Liver (tissue), 9 donors: ENCODE data around the gene AHSG. TPM values are rescaled to one million over a fixed set of nuclear protein-coding genes. Genes with fewer than 3 reads are reported as not detected.

Experiments used
- DNase-seq: peaks from one replicate; pipeline ENCODE4 v3.0.0-alpha.2; 2017; ENCODE audit warnings: low spot score
- H3K27ac ChIP-seq, 2 donors: one replicate each; pipeline ENCODE4 v1.7.0; 2013; ENCODE audit warnings: inconsistent platforms in 2 of 2, low read length in 2 of 2, control low read depth in 1 of 2, low read depth in 1 of 2, mild to moderate bottlenecking in 1 of 2
- H3K27me3 ChIP-seq, 4 donors: one replicate each; pipeline versions ENCODE4 v1.6.1 to v1.7.0; 2013; ENCODE audit warnings: low read length in 3 of 4, inconsistent platforms in 1 of 4, mild to moderate bottlenecking in 1 of 4, moderate library complexity in 1 of 4; ENCODE audit not compliant: control insufficient read depth in 4 of 4, insufficient read depth in 4 of 4
- H3K36me3 ChIP-seq, 4 donors: one replicate each; pipeline versions ENCODE4 v1.6.1 to v1.7.0; 2013; ENCODE audit warnings: low read length in 3 of 4, mild to moderate bottlenecking in 3 of 4, low read depth in 1 of 4, moderate library complexity in 1 of 4; ENCODE audit not compliant: control insufficient read depth in 4 of 4, insufficient read depth in 3 of 4
- H3K4me1 ChIP-seq, 4 donors: one replicate each; pipeline versions ENCODE4 v1.6.1 to v1.7.0; 2013; ENCODE audit warnings: low read length in 3 of 4, mild to moderate bottlenecking in 3 of 4, moderate library complexity in 1 of 4; ENCODE audit not compliant: control insufficient read depth in 4 of 4, insufficient read depth in 4 of 4
- H3K4me3 ChIP-seq, 3 donors: one replicate each; pipeline versions ENCODE4 v1.6.1 to v1.7.0; 2013; ENCODE audit warnings: low read length in 3 of 3, control low read depth in 1 of 3, low read depth in 1 of 3, mild to moderate bottlenecking in 1 of 3
- H3K9ac ChIP-seq, 2 donors: one replicate each; pipeline ENCODE4 v1.7.0; 2013; ENCODE audit warnings: low read length in 2 of 2, mild to moderate bottlenecking in 2 of 2, moderate library complexity in 2 of 2, control low read depth in 1 of 2, low read depth in 1 of 2
- H3K9me3 ChIP-seq, 4 donors: one replicate each; pipeline versions ENCODE4 v1.6.1 to v1.7.0; 2013; ENCODE audit warnings: low read length in 3 of 4; ENCODE audit not compliant: control insufficient read depth in 4 of 4
- EGR1 ChIP-seq, 2 donors: IDR thresholded peaks; 2 replicates each; pipeline ENCODE4 v1.6.1; 2016 to 2018; ENCODE audit warnings: antibody characterized with exemption in 2 of 2, low read depth in 2 of 2
- FOXA1 ChIP-seq: IDR thresholded peaks from 2 replicates; pipeline ENCODE4 v1.6.1; 2016; ENCODE audit warnings: antibody characterized with exemption
- GABPA ChIP-seq, 2 donors: IDR thresholded peaks in 1 of 2; conservative IDR thresholded peaks in 1 of 2; 2 replicates each; pipeline ENCODE4 v1.6.1; 2016; ENCODE audit warnings: antibody characterized with exemption in 2 of 2, mild to moderate bottlenecking in 1 of 2, moderate library complexity in 1 of 2
- HNF4A ChIP-seq, 2 donors: conservative IDR thresholded peaks; 2 replicates each; pipeline ENCODE4 v1.6.1; 2016; ENCODE audit warnings: antibody characterized with exemption in 2 of 2, mild to moderate bottlenecking in 2 of 2
- HNF4G ChIP-seq: IDR thresholded peaks from 2 replicates; pipeline ENCODE4 v1.6.1; 2016; ENCODE audit warnings: antibody characterized with exemption
- JUND ChIP-seq, 2 donors: IDR thresholded peaks; 2 replicates each; pipeline ENCODE4 v1.6.1; 2016; ENCODE audit warnings: antibody characterized with exemption in 2 of 2
- NR2F2 ChIP-seq: IDR thresholded peaks from 2 replicates; pipeline ENCODE4 v1.6.1; 2016; ENCODE audit warnings: antibody characterized with exemption
- RAD21 ChIP-seq, 2 donors: IDR thresholded peaks; 2 replicates each; pipeline ENCODE4 v1.6.1; 2016; ENCODE audit warnings: antibody characterized with exemption in 2 of 2, mild to moderate bottlenecking in 2 of 2
- RXRA ChIP-seq, 2 donors: IDR thresholded peaks; 2 replicates each; pipeline ENCODE4 v1.6.1; 2017 to 2018; ENCODE audit warnings: antibody characterized with exemption in 2 of 2, mild to moderate bottlenecking in 1 of 2
- SP1 ChIP-seq: IDR thresholded peaks from 2 replicates; pipeline ENCODE4 v1.6.1; 2018; ENCODE audit warnings: antibody characterized with exemption, mild to moderate bottlenecking
- TAF1 ChIP-seq: conservative IDR thresholded peaks from 2 replicates; pipeline ENCODE4 v1.6.1; 2016; ENCODE audit warnings: antibody characterized with exemption, mild to moderate bottlenecking
- YY1 ChIP-seq: IDR thresholded peaks from 2 replicates; pipeline ENCODE4 v1.6.1; 2016; ENCODE audit warnings: antibody characterized with exemption, mild to moderate bottlenecking
- WGBS: extraction: QIAGEN DNeasy Blood & Tissue Kit; methylation state at CpG from one replicate; pipeline ENCODE4 v1.1.7; 2013; 5-methylcytosine and 5-hydroxymethylcytosine counted together
- polyA plus RNA-seq, 2 donors: library from polyadenylated mRNA; stranded (reverse) in 1 of 2; unstranded in 1 of 2; fragments of 200-250 nt in 1 of 2; fragments of >200 nt in 1 of 2; fragmentation: Nextera tagmentation in 1 of 2; extraction: Ambion mirVana in 1 of 2; gene quantifications; one replicate each; pipeline versions ENCODE4 v1.2.1 to v1.2.3, GENCODE V29; 2013 to 2015
- total RNA-seq, 2 donors: library from RNA; depleted of rRNA; stranded (reverse); fragments of >200 nt; gene quantifications; one replicate each; pipeline ENCODE4 v1.2.3, GENCODE V29; 2014
- TF ChIP-seq, protein P1 (sequence below): IDR thresholded peaks from 2 replicates; pipeline ENCODE4 v1.6.1; 2016; ENCODE audit warnings: antibody characterized with exemption
- TF ChIP-seq, protein P2 (sequence below): fragments of 150-350 bp; IDR thresholded peaks from 2 replicates; pipeline ENCODE4 v1.5.1; 2017; ENCODE audit warnings: improper control_type of control experiment, low read depth, low read length; ENCODE audit not compliant: missing input control
- TF ChIP-seq, protein P3 (sequence below): IDR thresholded peaks from 2 replicates; pipeline ENCODE4 v1.6.1; 2016; ENCODE audit warnings: antibody characterized with exemption, mild to moderate bottlenecking
- TF ChIP-seq, protein P4 (sequence below): IDR thresholded peaks from 2 replicates; pipeline ENCODE4 v1.6.1; 2016; ENCODE audit warnings: antibody characterized with exemption
- TF ChIP-seq, protein P5 (sequence below): IDR thresholded peaks from 2 replicates; pipeline ENCODE4 v1.6.1; 2016; ENCODE audit warnings: antibody characterized with exemption
- donor health status: healthy.
- donor health status: healthy.
- donor health status: healthy.
- donor health status: healthy.
- donor health status: healthy.

Gene AHSG
- total and polyA plus RNA-seq, 4 donors, result 965 to 4,470 (median 2,050) TPM

DNA sequence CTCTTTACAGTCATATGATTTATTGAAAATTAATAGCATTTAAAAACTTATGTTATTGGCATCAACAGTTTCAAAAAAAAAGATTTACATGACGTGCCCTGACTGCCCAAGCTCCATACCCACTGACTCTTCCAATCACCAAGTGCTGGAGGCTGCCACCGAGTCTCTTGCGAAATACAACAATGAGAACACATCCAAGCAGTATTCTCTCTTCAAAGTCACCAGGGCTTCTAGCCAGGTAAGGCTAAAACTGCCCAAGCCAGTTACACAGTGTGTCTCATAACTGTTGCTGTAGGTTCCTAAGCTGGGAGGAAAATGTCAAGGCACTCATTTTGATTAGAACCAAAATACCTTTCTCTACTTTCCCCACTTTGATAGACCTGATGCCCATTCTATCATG, 31.8 kb downstream of the AHSG start:
- Histone ChIP-seq H3K4me3 (no peak overlapping the region), H3K27ac (no peak overlapping the region)
- 49% methylated on average over 3 of the region's 3 CpGs for whole genome bisulfite sequencing

DNA sequence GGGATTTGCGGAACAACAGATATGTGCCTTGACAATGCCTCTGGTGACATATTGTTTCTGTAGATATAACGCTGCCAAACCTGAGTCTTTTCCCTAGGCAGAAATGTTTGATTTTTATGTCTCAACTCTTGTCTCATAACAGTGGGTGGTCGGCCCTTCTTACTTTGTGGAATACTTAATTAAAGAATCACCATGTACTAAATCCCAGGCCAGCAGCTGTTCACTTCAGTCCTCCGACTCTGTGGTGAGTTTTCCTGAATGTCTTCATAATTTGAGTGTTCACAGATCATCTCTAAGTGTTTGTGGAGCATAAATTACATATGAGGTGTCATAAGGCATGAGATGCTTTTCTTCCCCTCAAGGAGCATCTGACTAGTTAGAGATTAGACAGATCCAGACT, 33.2 kb downstream of the AHSG start:
- Histone ChIP-seq H3K36me3 (peaks cover 0 to 52% (median 24%) of the 10 kb centered on the region in 4 donors), H3K27me3 (no peaks in the 10 kb centered on the region), H3K27ac (no peak overlapping the region), H3K9me3 (no peaks in the 10 kb centered on the region), H3K9ac (no peak overlapping the region), H3K4me3 (no peak overlapping the region), H3K4me1 (peaks cover 0 to 35% (median 18%) of the 10 kb centered on the region in 4 donors)
- no peak for DNase-seq
- TF ChIP-seq YY1 (no peak), RXRA (IDR thresholded peaks at IDR 0.05) (no peak), NR2F2 (no peak), EGR1 (IDR thresholded peaks at IDR 0.05; ENCODE audit: low read depth in 2 of 2) (no peak), HNF4G (no peak), SP1 (no peak), FOXA1 (no peak), JUND (IDR thresholded peaks at IDR 0.05) (no peak), HNF4A (conservative IDR thresholded peaks at IDR 0.05) (no peak), GABPA (IDR thresholded peaks at IDR 0.05 in 1 of 2, conservative IDR thresholded peaks at IDR 0.05 in 1 of 2) (no peak), RAD21 (IDR thresholded peaks at IDR 0.05) (no peak), TAF1 (no peak)
- TF ChIP-seq, protein P1, sequence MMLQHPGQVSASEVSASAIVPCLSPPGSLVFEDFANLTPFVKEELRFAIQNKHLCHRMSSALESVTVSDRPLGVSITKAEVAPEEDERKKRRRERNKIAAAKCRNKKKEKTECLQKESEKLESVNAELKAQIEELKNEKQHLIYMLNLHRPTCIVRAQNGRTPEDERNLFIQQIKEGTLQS, result no peak
- TF ChIP-seq, protein P2, sequence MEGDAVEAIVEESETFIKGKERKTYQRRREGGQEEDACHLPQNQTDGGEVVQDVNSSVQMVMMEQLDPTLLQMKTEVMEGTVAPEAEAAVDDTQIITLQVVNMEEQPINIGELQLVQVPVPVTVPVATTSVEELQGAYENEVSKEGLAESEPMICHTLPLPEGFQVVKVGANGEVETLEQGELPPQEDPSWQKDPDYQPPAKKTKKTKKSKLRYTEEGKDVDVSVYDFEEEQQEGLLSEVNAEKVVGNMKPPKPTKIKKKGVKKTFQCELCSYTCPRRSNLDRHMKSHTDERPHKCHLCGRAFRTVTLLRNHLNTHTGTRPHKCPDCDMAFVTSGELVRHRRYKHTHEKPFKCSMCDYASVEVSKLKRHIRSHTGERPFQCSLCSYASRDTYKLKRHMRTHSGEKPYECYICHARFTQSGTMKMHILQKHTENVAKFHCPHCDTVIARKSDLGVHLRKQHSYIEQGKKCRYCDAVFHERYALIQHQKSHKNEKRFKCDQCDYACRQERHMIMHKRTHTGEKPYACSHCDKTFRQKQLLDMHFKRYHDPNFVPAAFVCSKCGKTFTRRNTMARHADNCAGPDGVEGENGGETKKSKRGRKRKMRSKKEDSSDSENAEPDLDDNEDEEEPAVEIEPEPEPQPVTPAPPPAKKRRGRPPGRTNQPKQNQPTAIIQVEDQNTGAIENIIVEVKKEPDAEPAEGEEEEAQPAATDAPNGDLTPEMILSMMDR, result no peak
- TF ChIP-seq, protein P3, sequence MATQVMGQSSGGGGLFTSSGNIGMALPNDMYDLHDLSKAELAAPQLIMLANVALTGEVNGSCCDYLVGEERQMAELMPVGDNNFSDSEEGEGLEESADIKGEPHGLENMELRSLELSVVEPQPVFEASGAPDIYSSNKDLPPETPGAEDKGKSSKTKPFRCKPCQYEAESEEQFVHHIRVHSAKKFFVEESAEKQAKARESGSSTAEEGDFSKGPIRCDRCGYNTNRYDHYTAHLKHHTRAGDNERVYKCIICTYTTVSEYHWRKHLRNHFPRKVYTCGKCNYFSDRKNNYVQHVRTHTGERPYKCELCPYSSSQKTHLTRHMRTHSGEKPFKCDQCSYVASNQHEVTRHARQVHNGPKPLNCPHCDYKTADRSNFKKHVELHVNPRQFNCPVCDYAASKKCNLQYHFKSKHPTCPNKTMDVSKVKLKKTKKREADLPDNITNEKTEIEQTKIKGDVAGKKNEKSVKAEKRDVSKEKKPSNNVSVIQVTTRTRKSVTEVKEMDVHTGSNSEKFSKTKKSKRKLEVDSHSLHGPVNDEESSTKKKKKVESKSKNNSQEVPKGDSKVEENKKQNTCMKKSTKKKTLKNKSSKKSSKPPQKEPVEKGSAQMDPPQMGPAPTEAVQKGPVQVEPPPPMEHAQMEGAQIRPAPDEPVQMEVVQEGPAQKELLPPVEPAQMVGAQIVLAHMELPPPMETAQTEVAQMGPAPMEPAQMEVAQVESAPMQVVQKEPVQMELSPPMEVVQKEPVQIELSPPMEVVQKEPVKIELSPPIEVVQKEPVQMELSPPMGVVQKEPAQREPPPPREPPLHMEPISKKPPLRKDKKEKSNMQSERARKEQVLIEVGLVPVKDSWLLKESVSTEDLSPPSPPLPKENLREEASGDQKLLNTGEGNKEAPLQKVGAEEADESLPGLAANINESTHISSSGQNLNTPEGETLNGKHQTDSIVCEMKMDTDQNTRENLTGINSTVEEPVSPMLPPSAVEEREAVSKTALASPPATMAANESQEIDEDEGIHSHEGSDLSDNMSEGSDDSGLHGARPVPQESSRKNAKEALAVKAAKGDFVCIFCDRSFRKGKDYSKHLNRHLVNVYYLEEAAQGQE, result no peak
- TF ChIP-seq, protein P4, sequence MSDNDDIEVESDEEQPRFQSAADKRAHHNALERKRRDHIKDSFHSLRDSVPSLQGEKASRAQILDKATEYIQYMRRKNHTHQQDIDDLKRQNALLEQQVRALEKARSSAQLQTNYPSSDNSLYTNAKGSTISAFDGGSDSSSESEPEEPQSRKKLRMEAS, result no peak
- TF ChIP-seq, protein P5, sequence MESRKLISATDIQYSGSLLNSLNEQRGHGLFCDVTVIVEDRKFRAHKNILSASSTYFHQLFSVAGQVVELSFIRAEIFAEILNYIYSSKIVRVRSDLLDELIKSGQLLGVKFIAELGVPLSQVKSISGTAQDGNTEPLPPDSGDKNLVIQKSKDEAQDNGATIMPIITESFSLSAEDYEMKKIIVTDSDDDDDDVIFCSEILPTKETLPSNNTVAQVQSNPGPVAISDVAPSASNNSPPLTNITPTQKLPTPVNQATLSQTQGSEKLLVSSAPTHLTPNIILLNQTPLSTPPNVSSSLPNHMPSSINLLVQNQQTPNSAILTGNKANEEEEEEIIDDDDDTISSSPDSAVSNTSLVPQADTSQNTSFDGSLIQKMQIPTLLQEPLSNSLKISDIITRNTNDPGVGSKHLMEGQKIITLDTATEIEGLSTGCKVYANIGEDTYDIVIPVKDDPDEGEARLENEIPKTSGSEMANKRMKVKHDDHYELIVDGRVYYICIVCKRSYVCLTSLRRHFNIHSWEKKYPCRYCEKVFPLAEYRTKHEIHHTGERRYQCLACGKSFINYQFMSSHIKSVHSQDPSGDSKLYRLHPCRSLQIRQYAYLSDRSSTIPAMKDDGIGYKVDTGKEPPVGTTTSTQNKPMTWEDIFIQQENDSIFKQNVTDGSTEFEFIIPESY, result no peak
- 96% methylated on average over 4 of the region's 4 CpGs for WGBS

More for the DNA sequence above, 31.8 kb downstream of the AHSG start:
- Histone ChIP-seq H3K9ac (no peak overlapping the region), H3K36me3 (peaks cover 0 to 44% (median 21%) of the 10 kb centered on the region in 4 donors), H3K9me3 (no peaks in the 10 kb centered on the region), H3K27me3 (no peaks in the 10 kb centered on the region), H3K4me1 (peaks cover 2 to 45% (median 26%) of the 10 kb centered on the region in 4 donors)
- TF ChIP-seq, protein P2, result no peak
- peak in 1 of 2 donors; percentile 11 for TF ChIP-seq HNF4A (conservative IDR thresholded peaks at IDR 0.05)
- DNase-seq, result no peak
